Superior temporal gyrus (tissue), 1 donor: Measurements from ENCODE around the gene RPS5.
"Not testable (repeated sequence)": the region's sequence is repeated elsewhere in the genome, so short reads cannot be mapped to it uniquely, and the experiment has no call there.

ENCODE experiments used
- DNase-seq: peaks from one replicate; pipeline ENCODE4 v3.0.0-alpha.2; 2016; ENCODE audit errors: extremely low spot score

Gene RPS5

DNA sequence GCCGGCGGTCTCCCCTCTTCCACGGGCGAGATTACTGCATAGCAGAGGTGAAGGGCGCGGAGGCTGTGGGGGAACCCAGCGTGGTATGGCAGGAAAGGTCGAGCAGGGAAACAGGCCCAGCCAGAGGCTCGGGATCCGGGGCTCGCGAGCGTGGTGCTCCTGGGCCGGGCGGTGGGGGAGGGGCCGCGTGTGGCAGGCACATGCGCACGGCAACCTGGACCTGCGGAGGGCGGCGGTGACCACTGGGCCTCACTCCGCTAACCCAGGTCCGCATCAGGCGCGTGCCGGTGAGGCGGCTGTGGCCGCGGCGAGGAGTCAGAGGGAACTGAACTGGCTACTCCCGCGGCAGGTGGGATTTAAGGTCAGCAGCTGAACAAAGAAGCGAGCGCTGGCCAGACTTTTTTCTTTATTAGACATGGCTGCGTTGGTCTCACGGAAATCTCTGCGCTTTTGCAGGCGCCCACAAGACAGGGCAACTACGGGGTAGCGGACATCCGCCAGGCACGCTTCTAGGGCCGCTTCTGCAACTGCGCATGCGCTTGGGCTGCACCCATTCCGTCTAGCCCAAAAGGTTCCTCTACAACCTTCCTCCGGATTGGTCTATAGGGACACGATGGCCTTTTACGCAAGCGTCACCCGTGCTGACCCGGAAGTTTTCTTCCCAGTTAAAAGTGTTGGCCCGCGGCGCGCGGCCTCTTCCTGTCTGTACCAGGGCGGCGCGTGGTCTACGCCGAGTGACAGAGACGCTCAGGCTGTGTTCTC, at the start of gene RPS5:
Gene RPS5 (plus strand): TSS at position 694 of the 762 bp plus-strand sequence. CDS start 869 bp downstream, outside the sequence.
- DNase-seq = peak; percentile 100

GRCh38 chr19:58338336-58338735, 48.7 kb upstream of the RPS5 start:
- no peak for DNase-seq

- no peak for DNase-seq
These were observed 48.1 kb upstream of the RPS5 start for GRCh38 chr19:58338825-58339558.

GRCh38 chr19:58345558-58345957, 41.5 kb upstream of the RPS5 start:
- peak; percentile 12 for DNase-seq

GRCh38 chr19:58346961-58347929, 39.8 kb upstream of the RPS5 start:
- peak; percentile 78 for DNase-seq

DNA sequence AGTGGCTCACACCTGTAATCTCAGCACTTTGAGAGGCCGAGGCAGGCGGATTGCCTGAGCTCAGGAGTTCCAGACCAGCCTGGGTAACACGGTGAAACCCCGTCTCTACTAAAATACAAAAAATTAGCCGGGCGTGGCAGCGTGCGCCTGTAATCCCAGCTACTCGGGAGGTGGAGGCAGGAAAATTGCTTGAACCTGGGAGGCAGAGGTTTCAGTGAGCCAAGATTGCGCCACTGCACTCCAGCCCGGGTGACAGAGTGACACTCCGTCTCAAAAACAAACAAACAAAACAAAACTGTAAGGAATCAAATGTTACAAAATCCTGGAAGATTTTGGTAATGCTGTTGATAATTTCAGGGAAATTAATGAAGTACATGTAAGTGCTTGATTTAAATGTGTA, 39.0 kb upstream of the RPS5 start:
- not testable (repeated sequence) for DNase-seq

DNA sequence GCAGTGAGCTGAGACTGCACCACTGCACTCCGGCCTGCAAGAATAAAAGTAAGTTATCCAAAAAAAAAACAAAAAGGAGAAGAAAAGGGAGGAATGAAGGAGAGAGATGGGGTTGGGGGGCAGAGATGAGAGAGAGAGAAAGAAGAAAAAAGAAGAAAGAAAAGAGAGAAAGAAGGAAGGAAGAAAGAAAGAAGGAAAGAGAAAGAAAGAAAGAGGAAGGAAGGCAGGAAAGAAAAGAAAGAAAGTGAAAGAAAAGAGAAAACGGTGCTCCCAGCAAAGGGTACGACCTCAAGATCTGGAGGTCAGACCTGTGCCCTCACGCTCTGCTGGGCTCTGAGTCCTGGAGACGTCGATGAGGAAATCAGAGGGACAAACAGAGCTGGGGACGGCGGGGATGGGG, 37.5 kb upstream of the RPS5 start:
- no peak for DNase-seq

- DNase-seq = no peak
These were observed 36.8 kb upstream of the RPS5 start for GRCh38 chr19:58350001-58350861.

GRCh38 chr19:58350871-58351557, 36.1 kb upstream of the RPS5 start:
- DNase-seq = no peak

GRCh38 chr19:58351558-58351878, 35.6 kb upstream of the RPS5 start:
- no peak for DNase-seq

DNA sequence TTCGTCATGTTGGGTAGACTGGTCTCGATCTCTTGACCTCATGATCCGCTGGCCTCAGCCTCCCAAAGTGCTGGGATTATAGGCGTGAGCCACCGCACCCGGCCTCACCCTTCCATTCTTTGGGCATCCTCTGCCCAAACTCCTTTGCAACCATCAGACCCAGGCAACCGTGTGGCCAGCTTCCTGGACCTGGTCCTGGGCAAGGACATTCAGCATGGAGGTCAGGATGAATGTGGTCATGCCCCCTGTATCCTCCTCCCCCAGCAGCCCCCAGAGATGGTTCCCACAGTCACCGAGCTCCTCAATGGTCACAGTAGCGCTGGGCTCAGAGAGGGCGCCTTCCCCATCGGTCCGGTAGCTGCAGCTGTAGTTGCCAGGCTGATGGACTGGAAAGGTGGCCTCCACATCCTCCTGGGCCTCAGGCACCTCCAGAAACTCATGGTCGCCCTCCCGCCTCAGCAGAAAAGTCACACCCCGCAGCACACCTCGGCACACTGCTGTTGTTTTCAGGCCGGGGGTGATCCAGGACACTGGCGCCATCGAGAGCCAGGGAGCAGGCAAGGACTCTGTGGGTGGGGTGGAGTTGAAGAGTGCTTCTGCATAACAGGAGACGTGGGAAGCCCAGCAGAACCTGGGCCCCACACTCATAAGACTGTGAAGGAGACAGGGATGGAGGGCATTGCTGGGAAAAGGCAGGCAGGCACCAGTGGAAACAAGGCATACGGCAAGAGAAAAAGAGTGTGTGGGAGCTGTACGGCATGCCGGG, 34.9 kb upstream of the RPS5 start:
- DNase-seq = no peak

DNA sequence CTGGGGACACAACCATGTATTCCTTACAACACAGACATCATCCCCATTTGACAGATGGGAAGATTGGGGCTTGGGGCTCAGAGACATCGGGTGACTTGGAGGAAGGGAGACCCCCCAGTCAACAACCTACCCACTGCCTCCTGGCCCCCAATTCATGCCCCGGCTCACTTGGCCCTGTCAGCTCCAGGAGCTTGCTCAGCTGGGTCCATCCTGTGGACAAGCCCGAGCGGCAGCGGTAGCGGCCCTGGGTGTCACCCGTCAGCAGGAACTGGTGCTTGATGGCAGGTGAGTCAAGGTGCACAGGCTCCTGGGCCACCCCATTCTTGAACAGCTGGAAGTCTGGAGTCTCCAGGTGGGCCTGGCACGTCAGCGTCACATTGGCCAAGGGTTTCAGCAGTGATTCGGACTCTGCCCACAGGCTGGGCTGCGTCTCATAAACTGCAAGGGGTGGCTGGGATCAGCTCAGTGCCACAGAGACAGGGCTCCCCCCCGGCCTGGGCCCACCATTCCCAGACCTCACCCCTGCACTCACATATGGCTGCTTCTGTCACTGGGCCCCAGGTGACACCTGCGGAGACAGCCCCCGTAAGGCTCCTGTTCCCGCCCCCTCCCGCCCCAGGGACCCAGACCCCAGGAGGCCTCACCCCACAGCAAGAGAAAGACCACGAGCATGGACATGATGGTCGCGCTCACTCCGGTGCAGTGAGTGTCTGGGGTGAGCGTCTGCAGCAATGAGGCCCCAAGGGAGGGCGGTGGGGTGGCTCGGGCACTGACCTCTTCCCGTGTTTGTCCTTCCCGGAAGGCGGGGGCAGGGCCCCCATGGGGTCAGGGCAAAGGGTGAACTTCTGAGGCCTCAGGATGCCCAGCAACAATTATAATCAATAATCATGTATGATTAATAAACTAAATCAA, 34.1 kb upstream of the RPS5 start, which contains the start of gene A1BG:
Gene A1BG (minus strand): TSS at position 733 of the 912 bp plus-strand sequence. CDS start 55 bp downstream, at position 678.
- no peak for DNase-seq

GRCh38 chr19:58353717-58354477, 33.2 kb upstream of the RPS5 start:
- DNase-seq = no peak

- no peak for DNase-seq
These were observed 32.5 kb upstream of the RPS5 start for GRCh38 chr19:58354478-58355030.

- DNase-seq = no peak
These were observed 31.8 kb upstream of the RPS5 start for GRCh38 chr19:58355215-58355796.

DNA sequence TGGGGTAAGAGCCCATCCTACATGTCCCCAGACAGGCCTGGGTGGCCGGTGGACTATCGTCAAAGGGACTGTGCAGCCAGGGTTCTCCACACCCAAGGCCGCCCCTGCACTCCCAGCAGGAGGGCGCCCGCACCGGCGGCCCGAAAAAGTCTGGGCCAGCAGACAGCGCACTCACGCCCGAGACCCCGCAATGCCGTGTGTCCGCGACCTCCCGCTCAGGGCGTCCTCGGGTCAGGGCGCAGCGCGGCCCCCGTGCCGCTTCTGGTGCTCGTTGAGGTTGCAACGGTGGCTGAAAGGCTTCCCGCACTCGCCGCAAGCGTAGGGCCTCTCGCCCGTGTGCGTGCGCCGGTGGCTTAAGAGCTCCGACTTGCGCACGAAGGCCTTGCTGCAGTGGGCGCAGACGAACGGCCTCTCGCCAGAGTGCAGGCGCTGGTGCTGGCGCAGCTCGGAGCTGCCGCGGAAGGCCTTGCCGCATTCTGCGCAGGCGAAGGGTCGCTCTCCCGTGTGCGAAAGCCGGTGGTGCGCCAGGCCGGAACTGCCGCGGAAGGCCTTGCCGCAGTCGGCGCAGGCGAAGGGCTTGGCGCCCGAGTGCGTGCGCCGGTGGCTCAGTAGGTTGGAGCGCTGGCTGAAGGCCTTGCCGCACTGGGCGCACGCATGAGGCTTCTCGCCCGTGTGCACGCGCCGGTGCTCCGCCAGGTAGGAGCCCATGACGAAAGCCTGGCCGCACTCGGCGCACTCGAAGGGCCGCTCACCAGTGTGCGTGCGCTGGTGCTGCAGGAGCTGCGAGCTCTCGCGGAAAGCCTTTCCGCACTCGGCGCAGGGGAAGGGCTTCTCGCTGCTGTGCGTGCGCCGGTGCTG, 30.9 kb upstream of the RPS5 start:
- no peak for DNase-seq
